Renal cortical epithelial cell (primary cell): ENCODE data around the gene ZBTB9. TPM values are rescaled to one million over a fixed set of nuclear protein-coding genes. Genes with fewer than 3 reads are reported as not detected.
"Not testable (repeated sequence)": the region's sequence is repeated elsewhere in the genome, so short reads cannot be mapped to it uniquely, and the experiment has no call there.

Source experiments
- DNase-seq: peaks from one replicate; pipeline ENCODE4 v3.0.0-alpha.2; 2011; ENCODE audit warnings: low read depth
- total RNA-seq: library from RNA; depleted of rRNA; stranded (reverse); fragments of >200 nt; gene quantifications from 2 replicates; pipeline ENCODE4 v1.2.3, GENCODE V29; 2014

Gene ZBTB9
- total RNA-seq, 1 donor from 2014 or later: 9.7 TPM

GRCh38 chr6:33467091-33467490 is 12.7 kb downstream of the ZBTB9 start:
- DNase-seq: no peak

GRCh38 chr6:33469661-33470060 is 15.3 kb downstream of the ZBTB9 start:
- no peak for DNase-seq

- no peak for DNase-seq
Observed at GRCh38 chr6:33477864-33478263, 23.5 kb downstream of the ZBTB9 start.

GRCh38 chr6:33481192-33481591 is 26.8 kb downstream of the ZBTB9 start:
- DNase-seq: no peak

- not testable (repeated sequence) for DNase-seq
Observed at GRCh38 chr6:33482620-33483019, 28.2 kb downstream of the ZBTB9 start.

- DNase-seq: no peak
Observed at GRCh38 chr6:33483678-33484077, 29.3 kb downstream of the ZBTB9 start.

GRCh38 chr6:33484673-33485262 is 30.4 kb downstream of the ZBTB9 start:
- DNase-seq: not testable (repeated sequence)

GRCh38 chr6:33485680-33486079 is 31.3 kb downstream of the ZBTB9 start:
- not testable (repeated sequence) for DNase-seq

GRCh38 chr6:33488339-33488738 is 34.0 kb downstream of the ZBTB9 start:
- DNase-seq: no peak

GRCh38 chr6:33490198-33490597 is 35.8 kb downstream of the ZBTB9 start:
- peak; percentile 18 for DNase-seq

- DNase-seq: no peak
Observed at GRCh38 chr6:33490621-33491020, 36.2 kb downstream of the ZBTB9 start.

- no peak for DNase-seq
Observed at GRCh38 chr6:33492093-33492492, 37.7 kb downstream of the ZBTB9 start.

- DNase-seq: no peak
Observed at GRCh38 chr6:33497157-33497556, 42.8 kb downstream of the ZBTB9 start.

GRCh38 chr6:33502486-33502885 is 48.1 kb downstream of the ZBTB9 start:
- DNase-seq: no peak

GRCh38 chr6:33504486-33504885 is 50.1 kb downstream of the ZBTB9 start:
- no peak for DNase-seq

GRCh38 chr6:33505548-33506370 is 51.4 kb downstream of the ZBTB9 start:
- DNase-seq: no peak

Other genes with a start within 250 kb of the ZBTB9 start
- gene HSD17B8, start 249.9 kb upstream of the ZBTB9 start, total RNA-seq: 11.2 and 26.0 TPM in 2 replicates
- 18.4 and 28.0 TPM in 2 replicates for gene RING1, start 246.1 kb upstream of the ZBTB9 start, total RNA-seq
- 27.8 and 40.4 TPM in 2 replicates for gene VPS52, start 182.7 kb upstream of the ZBTB9 start, total RNA-seq
- gene RPS18, start 182.5 kb upstream of the ZBTB9 start, total RNA-seq: 1,432 and 3,352 TPM in 2 replicates
- gene B3GALT4, start 177.5 kb upstream of the ZBTB9 start, total RNA-seq: 2.7 and 5.9 TPM in 2 replicates
- gene WDR46, start 165.3 kb upstream of the ZBTB9 start, total RNA-seq: 54.6 and 106 TPM in 2 replicates
- gene PFDN6, start 165.0 kb upstream of the ZBTB9 start, total RNA-seq: 30.7 and 41.5 TPM in 2 replicates
- 34.5 and 34.9 TPM in 2 replicates for gene RGL2, start 155.6 kb upstream of the ZBTB9 start, total RNA-seq
- 114 and 147 TPM in 2 replicates for gene TAPBP, start 140.5 kb upstream of the ZBTB9 start, total RNA-seq
- 16.0 and 24.1 TPM in 2 replicates for gene ZBTB22, start 136.8 kb upstream of the ZBTB9 start, total RNA-seq
- 39.2 and 88.8 TPM in 2 replicates for gene DAXX, start 131.6 kb upstream of the ZBTB9 start, total RNA-seq
- gene KIFC1, start 62.8 kb upstream of the ZBTB9 start, total RNA-seq: 0.70 and 10.9 TPM in 2 replicates
- gene PHF1, start 43.6 kb upstream of the ZBTB9 start, total RNA-seq: 11.1 and 16.7 TPM in 2 replicates
- gene CUTA, start 36.5 kb upstream of the ZBTB9 start, total RNA-seq: 74.7 and 90.5 TPM in 2 replicates
- gene SYNGAP1, start 34.5 kb upstream of the ZBTB9 start, total RNA-seq: 1.0 and 5.9 TPM in 2 replicates
- gene BAK1, start 125.7 kb downstream of the ZBTB9 start, total RNA-seq: 33.0 and 59.2 TPM in 2 replicates
- gene ITPR3, start 166.7 kb downstream of the ZBTB9 start, total RNA-seq: 76.9 and 173 TPM in 2 replicates